Neural cell (in vitro differentiated cells): ENCODE data around the gene ESR2. TPM values are rescaled to one million over a fixed set of nuclear protein-coding genes. Genes with fewer than 3 reads are reported as not detected.

Experiments used
- H2AFZ ChIP-seq: fragments of 200-600, 300-800 bp; sonication (generic), shearing (Covaris generic); 2 replicates; pipeline ENCODE4 v1.6.0; 2014; ENCODE audit warnings: low read depth, mild to moderate bottlenecking, antibody characterized with exemption, low read length, moderate library complexity
- H3F3A ChIP-seq: fragments of 200-600 bp; shearing (Covaris generic); 2 replicates; pipeline ENCODE4 v1.6.1; 2016; ENCODE audit warnings: mild to moderate bottlenecking, moderate library complexity, mixed read lengths, antibody characterized with exemption, low read length; ENCODE audit not compliant: insufficient read depth, poor library complexity, severe bottlenecking
- H3K27ac ChIP-seq: fragments of 200-600, 300-800 bp; sonication (generic), shearing (Covaris generic); 2 replicates; pipeline ENCODE4 v1.5.1; 2014; ENCODE audit warnings: mild to moderate bottlenecking, low read length, moderate library complexity
- H3K27me3 ChIP-seq: fragments of 300-800, 200-600 bp; sonication (generic), shearing (Covaris generic); 2 replicates; pipeline ENCODE4 v1.6.0; 2014; ENCODE audit warnings: mild to moderate bottlenecking, low read depth, low read length, moderate library complexity; ENCODE audit not compliant: insufficient read depth
- H3K36me3 ChIP-seq: fragments of 300-800, 200-600 bp; sonication (generic), shearing (Covaris generic); 2 replicates; pipeline ENCODE4 v1.5.1; 2014; ENCODE audit warnings: mild to moderate bottlenecking, antibody characterized with exemption, low read length, moderate library complexity; ENCODE audit not compliant: insufficient read depth
- H3K4me2 ChIP-seq: fragments of 300-800, 200-600 bp; sonication (generic), shearing (Covaris generic); 2 replicates; pipeline ENCODE4 v1.6.0; 2014; ENCODE audit warnings: mild to moderate bottlenecking, low read length
- H3K4me3 ChIP-seq: fragments of 300-800, 200-600 bp; sonication (generic), shearing (Covaris generic); 2 replicates; pipeline ENCODE4 v1.5.1; 2014; ENCODE audit warnings: mild to moderate bottlenecking, low read length, moderate library complexity
- H3K79me2 ChIP-seq: fragments of 200-600 bp; shearing (Covaris generic); replicated peaks from 2 replicates; pipeline ENCODE4 v1.6.0; 2014; ENCODE audit warnings: mild to moderate bottlenecking, low read length, moderate library complexity; ENCODE audit not compliant: insufficient read depth
- H3K9ac ChIP-seq: fragments of 300-800, 200-600 bp; sonication (generic), shearing (Covaris generic); 2 replicates; pipeline ENCODE4 v1.6.1; 2016; ENCODE audit warnings: mild to moderate bottlenecking, low read length, mixed read lengths
- H3K9me2 ChIP-seq: fragments of 200-600 bp; shearing (Covaris generic); 2 replicates; pipeline ENCODE4 v1.6.1; 2016; ENCODE audit warnings: mild to moderate bottlenecking, low read length, mixed read lengths; ENCODE audit not compliant: insufficient read depth
- H3K9me3 ChIP-seq: fragments of 200-600, 300-800 bp; sonication (generic), shearing (Covaris generic); 2 replicates; pipeline ENCODE4 v1.6.1; 2016; ENCODE audit warnings: mild to moderate bottlenecking, mixed run types, low read length, moderate library complexity, mixed read lengths
- H4K20me1 ChIP-seq: fragments of 200-600 bp; shearing (Covaris generic); 2 replicates; pipeline ENCODE4 v1.6.1; 2016; ENCODE audit warnings: mild to moderate bottlenecking, mixed run types; ENCODE audit not compliant: insufficient read depth
- CTCF ChIP-seq: fragments of 450-650 bp; IDR thresholded peaks from 2 replicates; pipeline ENCODE4 v1.5.1; 2014; ENCODE audit warnings: antibody characterized with exemption, mild to moderate bottlenecking, moderate library complexity; ENCODE audit not compliant: poor library complexity, severe bottlenecking
- EP300 ChIP-seq: fragments of 450-650 bp; conservative IDR thresholded peaks from 2 replicates; pipeline ENCODE4 v1.6.1; 2014; ENCODE audit warnings: antibody characterized with exemption, mild to moderate bottlenecking, moderate library complexity; ENCODE audit not compliant: poor library complexity, severe bottlenecking
- EZH2 ChIP-seq: fragments of 200-600, 300-800 bp; shearing (Covaris generic), sonication (generic); IDR thresholded peaks from 2 replicates; pipeline ENCODE4 v1.6.1; 2014; ENCODE audit warnings: antibody characterized with exemption, low read length, borderline replicate concordance, mild to moderate bottlenecking; ENCODE audit not compliant: insufficient read depth, poor library complexity, severe bottlenecking
- MXI1 ChIP-seq: fragments of 450-650 bp; conservative IDR thresholded peaks from 2 replicates; pipeline ENCODE4 v1.6.1; 2014; ENCODE audit warnings: antibody characterized with exemption, mild to moderate bottlenecking; ENCODE audit not compliant: poor library complexity, severe bottlenecking
- POLR2AphosphoS5 ChIP-seq: IDR thresholded peaks from 2 replicates; pipeline ENCODE4 v1.6.1; 2012
- RAD21 ChIP-seq: fragments of 450-650 bp; conservative IDR thresholded peaks from 2 replicates; pipeline ENCODE4 v1.6.1; 2014; ENCODE audit warnings: antibody characterized with exemption, mild to moderate bottlenecking, moderate library complexity
- REST ChIP-seq: IDR thresholded peaks from 2 replicates; pipeline ENCODE4 v1.6.1; 2012; ENCODE audit warnings: borderline replicate concordance
- SMC3 ChIP-seq: fragments of 450-650 bp; conservative IDR thresholded peaks from 2 replicates; pipeline ENCODE4 v1.6.1; 2014; ENCODE audit warnings: antibody characterized with exemption, mild to moderate bottlenecking, moderate library complexity; ENCODE audit not compliant: poor library complexity
- TAF1 ChIP-seq: IDR thresholded peaks from 2 replicates; pipeline ENCODE4 v1.6.1; 2012; ENCODE audit warnings: low read depth
- polyA plus RNA-seq: library from polyadenylated mRNA; depleted of rRNA; stranded (reverse); fragments of >200 nt; gene quantifications from 2 replicates; pipeline ENCODE4 v1.2.3, GENCODE V29; 2014

The ESR2 gene
- polyA plus RNA-seq, 1 donor from 2014 or later, result 0.35 TPM

- Histone ChIP-seq H3K4me2 (no peak overlapping the region), H2AFZ (no peak overlapping the region)
Measured at GRCh38 chr14:64215978-64216377, 78.2 kb downstream of the ESR2 start.

GRCh38 chr14:64215274-64215673, 78.9 kb downstream of the ESR2 start:
- Histone ChIP-seq H3K9me2 (no peaks in the 10 kb centered on the region), H3K9me3 (no peaks in the 10 kb centered on the region), H3K4me3 (no peak overlapping the region), H3K9ac (no peak overlapping the region), H3K27ac (no peak overlapping the region), H3K27me3 (no peaks in the 10 kb centered on the region), H3K4me2 (no peak overlapping the region), H2AFZ (no peak overlapping the region), H3K36me3 (peaks cover 14% of the 10 kb centered on the region), H3K79me2 (no peaks in the 10 kb centered on the region), H3F3A (no peaks in the 10 kb centered on the region), H4K20me1 (no peaks in the 10 kb centered on the region)
- TF ChIP-seq POLR2AphosphoS5 (no peak), EZH2 (no peak), MXI1 (no peak), CTCF (no peak), TAF1 (no peak), SMC3 (no peak), REST (no peak)

More at GRCh38 chr14:64215978-64216377, 78.2 kb downstream of the ESR2 start:
- Histone ChIP-seq H3F3A (no peaks in the 10 kb centered on the region), H3K4me3 (no peak overlapping the region), H3K9ac (no peak overlapping the region), H3K27ac (no peak overlapping the region), H4K20me1 (no peaks in the 10 kb centered on the region), H3K79me2 (no peaks in the 10 kb centered on the region), H3K27me3 (no peaks in the 10 kb centered on the region), H3K9me3 (no peaks in the 10 kb centered on the region), H3K36me3 (peaks cover 14% of the 10 kb centered on the region), H3K9me2 (no peaks in the 10 kb centered on the region)
- TF ChIP-seq EZH2, result no peak
- no peak for TF ChIP-seq SMC3
- TF ChIP-seq REST, result no peak
- TF ChIP-seq TAF1, result no peak
- no peak for TF ChIP-seq CTCF
- no peak for TF ChIP-seq EP300
- no peak for TF ChIP-seq POLR2AphosphoS5
- no peak for TF ChIP-seq MXI1
- TF ChIP-seq RAD21, result no peak
